GM12864 (cell line): Measurements from ENCODE around the gene RTP3.
"Not testable (repeated sequence)": the region's sequence is repeated elsewhere in the genome, so short reads cannot be mapped to it uniquely, and the experiment has no call there.

Experiments used
- DNase-seq: peaks from one replicate; pipeline ENCODE4 v3.0.0-alpha.2; 2011; ENCODE audit warnings: low read depth
- H3K4me3 ChIP-seq: 2 replicates; pipeline ENCODE4 v1.5.1; 2011; ENCODE audit warnings: mild to moderate bottlenecking, low read depth, low read length, control low read depth
- TF ChIP-seq, protein P1 (sequence below): IDR thresholded peaks from 2 replicates; pipeline ENCODE4 v1.5.1; 2011; ENCODE audit warnings: low read depth, mild to moderate bottlenecking, moderate library complexity, low read length, control low read depth, inconsistent platforms; ENCODE audit errors: missing control alignments

RTP3 gene

GRCh38 chr3:46545818-46546630, 48.2 kb downstream of the RTP3 start:
- H3K4me3 ChIP-seq: no peak overlapping the region
- DNase-seq: no peak
- TF ChIP-seq, protein P1, sequence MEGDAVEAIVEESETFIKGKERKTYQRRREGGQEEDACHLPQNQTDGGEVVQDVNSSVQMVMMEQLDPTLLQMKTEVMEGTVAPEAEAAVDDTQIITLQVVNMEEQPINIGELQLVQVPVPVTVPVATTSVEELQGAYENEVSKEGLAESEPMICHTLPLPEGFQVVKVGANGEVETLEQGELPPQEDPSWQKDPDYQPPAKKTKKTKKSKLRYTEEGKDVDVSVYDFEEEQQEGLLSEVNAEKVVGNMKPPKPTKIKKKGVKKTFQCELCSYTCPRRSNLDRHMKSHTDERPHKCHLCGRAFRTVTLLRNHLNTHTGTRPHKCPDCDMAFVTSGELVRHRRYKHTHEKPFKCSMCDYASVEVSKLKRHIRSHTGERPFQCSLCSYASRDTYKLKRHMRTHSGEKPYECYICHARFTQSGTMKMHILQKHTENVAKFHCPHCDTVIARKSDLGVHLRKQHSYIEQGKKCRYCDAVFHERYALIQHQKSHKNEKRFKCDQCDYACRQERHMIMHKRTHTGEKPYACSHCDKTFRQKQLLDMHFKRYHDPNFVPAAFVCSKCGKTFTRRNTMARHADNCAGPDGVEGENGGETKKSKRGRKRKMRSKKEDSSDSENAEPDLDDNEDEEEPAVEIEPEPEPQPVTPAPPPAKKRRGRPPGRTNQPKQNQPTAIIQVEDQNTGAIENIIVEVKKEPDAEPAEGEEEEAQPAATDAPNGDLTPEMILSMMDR: no peak

GRCh38 chr3:46546896-46547440, 49.2 kb downstream of the RTP3 start:
- DNase-seq: no peak
- H3K4me3 ChIP-seq: no peak overlapping the region
- TF ChIP-seq, protein P1: no peak

DNA sequence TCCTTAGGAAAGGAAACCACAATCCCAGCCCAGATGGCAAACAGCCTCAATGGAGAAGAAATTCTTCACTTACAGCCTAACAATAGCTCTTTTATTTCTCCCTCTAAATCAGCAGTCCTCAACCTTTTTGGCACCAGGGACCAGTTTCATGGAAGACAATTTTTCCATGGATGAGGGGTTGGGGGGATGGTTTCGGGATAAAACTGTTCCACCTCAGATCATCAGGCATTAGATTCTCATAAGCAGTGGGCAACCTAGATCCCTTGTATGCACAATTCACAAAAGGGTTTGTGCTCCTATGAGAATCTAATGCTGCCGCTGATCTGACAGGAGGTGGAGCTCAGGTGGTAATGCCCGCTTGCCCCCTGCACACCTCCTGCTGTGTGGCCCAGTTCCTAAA, 50.8 kb downstream of the RTP3 start:
- not testable (repeated sequence) for DNase-seq, H3K4me3 ChIP-seq

DNA sequence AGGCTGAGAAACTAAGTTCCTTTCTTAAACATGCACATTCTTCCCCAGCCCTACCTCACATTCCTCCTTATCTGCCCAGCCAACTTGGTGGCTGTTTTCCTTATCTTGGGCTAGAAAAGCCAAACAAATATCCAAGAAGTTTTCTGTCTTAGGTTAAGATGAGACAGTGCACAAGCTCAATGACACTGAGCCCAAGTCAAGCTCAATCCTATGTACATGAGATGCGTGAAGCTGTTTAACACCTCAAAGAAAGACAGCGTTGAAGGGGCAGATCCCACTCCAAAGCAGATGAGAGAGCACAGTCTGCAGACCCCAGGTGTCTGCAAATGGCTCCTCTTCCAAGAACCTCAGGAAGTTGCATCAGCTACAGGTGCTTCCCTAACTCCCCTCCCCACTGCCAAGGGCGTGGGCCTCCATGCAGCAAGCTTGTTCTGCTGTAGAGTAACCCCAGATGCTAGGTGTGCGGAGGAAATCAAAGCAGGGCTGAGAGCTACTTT, 51.7 kb downstream of the RTP3 start:
- TF ChIP-seq, protein P1: no peak
- no peak overlapping the region for H3K4me3 ChIP-seq
- DNase-seq: no peak

- H3K4me3 ChIP-seq: no peak overlapping the region
- no peak for DNase-seq
- TF ChIP-seq, protein P1: no peak
These were observed 52.2 kb downstream of the RTP3 start for GRCh38 chr3:46549989-46550388.
